ENCODE results near the gene PWP2. TPM values are rescaled to one million over a fixed set of nuclear protein-coding genes. Genes with fewer than 3 reads are reported as not detected.

PWP2 gene
- total RNA-seq, 1 experiment from 2014 or later, result 6.8 TPM

Other genes with a start within 250 kb of the PWP2 start
- 40.1 TPM for gene AGPAT3, start 242.2 kb upstream of the PWP2 start, total RNA-seq (2021; ENCODE audit: unreplicated experiment)
- 34.5 TPM for gene TRAPPC10, start 95.1 kb upstream of the PWP2 start, total RNA-seq (2021; ENCODE audit: unreplicated experiment)
- gene GATD3, start 26.3 kb downstream of the PWP2 start, total RNA-seq (2021; ENCODE audit: unreplicated experiment), result 10.1 TPM
- gene ICOSLG, start 133.5 kb downstream of the PWP2 start, total RNA-seq (2021; ENCODE audit: unreplicated experiment), result 5.5 TPM
- not detected for gene DNMT3L, start 154.5 kb downstream of the PWP2 start, total RNA-seq (2021; ENCODE audit: unreplicated experiment)
- gene AIRE, start 178.5 kb downstream of the PWP2 start, total RNA-seq (2021; ENCODE audit: unreplicated experiment), result not detected
- 70.1 TPM for gene PFKL, start 192.7 kb downstream of the PWP2 start, total RNA-seq (2021; ENCODE audit: unreplicated experiment)
- 11.8 TPM for gene CFAP410, start 232.0 kb downstream of the PWP2 start, total RNA-seq (2021; ENCODE audit: unreplicated experiment)
- gene TRPM2, start 246.2 kb downstream of the PWP2 start, total RNA-seq (2021; ENCODE audit: unreplicated experiment), result 0.26 TPM

All from Panc1 (cell line).